HL-60/S4 treated with phorbol 12-myristate 13-acetate at 8.2 ng/mL for 4 days and 3 days (cell line): ENCODE results near the gene NDRG2.
"Not testable (repeated sequence)": the region's sequence is repeated elsewhere in the genome, so short reads cannot be mapped to it uniquely, and the experiment has no call there.

ENCODE experiments used
- in situ Hi-C: fragments of 300-500 bp; cut with MboI; formaldehyde crosslinking; loops from 2 replicates; pipeline ENCODE4 v1.15.0; 2022; ENCODE audit warnings: low sequenced_read_pairs

NDRG2 gene

DNA sequence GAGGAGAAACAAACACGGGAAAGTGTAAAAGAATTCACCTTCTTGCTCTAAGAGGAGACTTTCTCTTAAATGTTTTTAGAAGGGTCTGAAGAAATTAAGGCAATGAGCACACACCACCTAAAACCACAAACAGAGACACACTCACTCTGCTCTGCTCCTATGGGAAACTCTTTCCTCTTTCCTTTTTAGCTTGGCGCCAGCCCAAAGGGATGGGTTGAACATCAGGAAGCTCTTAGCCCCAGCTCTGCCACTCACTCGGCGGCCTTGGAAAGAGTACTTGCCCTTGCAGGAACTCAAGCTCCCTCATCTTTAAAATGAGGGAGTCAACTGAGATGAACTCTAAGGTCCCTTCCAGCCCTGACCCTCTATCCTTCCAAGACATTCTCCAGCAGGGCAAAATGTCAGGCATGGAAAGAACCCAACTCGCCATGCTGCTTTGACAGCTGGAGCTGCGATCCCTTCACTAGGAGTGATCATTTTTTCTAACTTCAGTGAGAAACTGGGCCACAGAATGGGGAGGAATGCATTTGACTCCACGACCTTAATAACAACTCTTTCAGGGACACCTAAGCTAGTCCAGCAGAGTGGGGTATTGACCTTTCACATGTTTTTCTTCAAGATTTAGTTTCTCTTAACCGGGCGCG, 31.8 kb upstream of the NDRG2 start:
- in situ Hi-C loops: no loop called here

DNA sequence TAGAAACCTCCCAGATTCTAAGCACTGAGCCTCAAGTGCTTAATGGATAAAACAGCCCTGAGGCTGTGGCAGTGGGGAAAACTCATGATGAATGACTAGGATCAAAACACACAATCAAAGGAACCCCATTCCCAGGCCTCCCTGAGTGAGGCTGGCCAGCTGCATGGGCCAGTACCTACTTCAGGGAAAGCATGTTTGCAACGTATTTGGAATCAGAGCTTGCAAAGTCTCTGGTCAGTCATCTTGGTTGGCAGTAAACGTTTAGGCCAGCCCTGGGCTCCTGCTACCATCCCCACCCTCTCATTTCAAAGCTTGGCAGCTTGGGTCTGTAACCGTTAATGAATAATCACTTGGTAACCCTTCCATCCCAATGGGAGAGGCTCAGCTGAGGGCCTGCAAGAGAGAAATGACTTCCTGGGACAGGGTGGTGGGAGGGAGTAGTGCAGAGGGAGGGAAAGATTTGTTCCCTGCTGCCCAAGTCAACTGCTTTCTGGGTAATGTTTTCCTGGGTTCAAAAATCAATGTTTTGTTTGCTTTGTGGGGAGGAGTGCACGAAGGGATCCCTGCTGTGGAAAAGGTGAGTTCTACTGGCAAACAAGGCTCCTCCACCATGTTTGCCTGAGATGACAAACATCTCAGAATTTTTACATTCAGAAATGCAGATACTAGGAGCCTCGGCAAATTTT, 30.7 kb upstream of the NDRG2 start:
- in situ Hi-C loops: no loop called here

DNA sequence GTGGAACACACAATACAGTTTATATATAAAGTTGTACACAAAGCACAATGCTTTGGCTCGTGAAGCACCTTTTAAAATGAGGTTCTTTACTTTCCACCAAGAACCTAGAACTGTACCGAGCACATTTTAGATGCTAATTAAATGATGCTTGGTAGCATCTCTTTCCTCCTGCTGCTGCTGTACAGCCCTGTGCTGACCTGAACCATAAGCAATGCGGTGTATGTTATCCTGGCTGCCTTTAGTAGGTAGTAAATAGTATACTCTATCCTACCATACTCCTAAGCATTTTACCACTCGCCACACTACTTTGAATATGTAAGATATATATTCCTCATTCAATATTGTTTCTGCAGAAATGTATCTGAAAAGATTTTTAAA, 29.9 kb upstream of the NDRG2 start:
- in situ Hi-C loops: no loop called here

DNA sequence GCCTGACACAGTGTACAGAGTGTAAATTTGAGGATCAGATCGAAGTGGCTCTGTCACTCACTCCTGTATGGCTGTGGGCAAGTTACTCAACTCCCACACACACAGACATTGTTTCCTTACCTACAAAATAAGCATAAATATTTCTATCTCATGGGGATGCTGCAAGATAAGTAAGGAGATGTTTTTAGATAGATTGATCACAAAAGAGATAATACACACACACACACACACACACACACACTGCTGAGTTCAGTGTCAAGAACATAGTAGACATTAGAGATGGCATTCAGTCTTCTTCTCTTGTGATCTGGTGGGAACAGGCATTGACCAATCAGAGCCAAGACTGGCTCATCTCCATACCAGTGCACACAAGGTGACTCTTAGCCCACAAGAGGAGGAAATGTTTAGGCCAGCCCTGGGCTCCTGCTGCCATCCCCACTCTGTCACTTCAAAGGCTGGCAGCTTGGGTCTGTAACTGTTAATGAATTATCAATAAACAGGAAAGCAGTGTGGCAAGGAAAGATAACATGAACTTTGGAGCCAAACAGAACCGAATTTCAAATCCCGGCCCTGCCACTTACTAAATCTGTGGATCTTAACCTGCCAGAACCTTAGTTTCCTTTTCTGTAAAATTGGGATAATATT, 29.4 kb upstream of the NDRG2 start:
- in situ Hi-C loops: no loop called here

DNA sequence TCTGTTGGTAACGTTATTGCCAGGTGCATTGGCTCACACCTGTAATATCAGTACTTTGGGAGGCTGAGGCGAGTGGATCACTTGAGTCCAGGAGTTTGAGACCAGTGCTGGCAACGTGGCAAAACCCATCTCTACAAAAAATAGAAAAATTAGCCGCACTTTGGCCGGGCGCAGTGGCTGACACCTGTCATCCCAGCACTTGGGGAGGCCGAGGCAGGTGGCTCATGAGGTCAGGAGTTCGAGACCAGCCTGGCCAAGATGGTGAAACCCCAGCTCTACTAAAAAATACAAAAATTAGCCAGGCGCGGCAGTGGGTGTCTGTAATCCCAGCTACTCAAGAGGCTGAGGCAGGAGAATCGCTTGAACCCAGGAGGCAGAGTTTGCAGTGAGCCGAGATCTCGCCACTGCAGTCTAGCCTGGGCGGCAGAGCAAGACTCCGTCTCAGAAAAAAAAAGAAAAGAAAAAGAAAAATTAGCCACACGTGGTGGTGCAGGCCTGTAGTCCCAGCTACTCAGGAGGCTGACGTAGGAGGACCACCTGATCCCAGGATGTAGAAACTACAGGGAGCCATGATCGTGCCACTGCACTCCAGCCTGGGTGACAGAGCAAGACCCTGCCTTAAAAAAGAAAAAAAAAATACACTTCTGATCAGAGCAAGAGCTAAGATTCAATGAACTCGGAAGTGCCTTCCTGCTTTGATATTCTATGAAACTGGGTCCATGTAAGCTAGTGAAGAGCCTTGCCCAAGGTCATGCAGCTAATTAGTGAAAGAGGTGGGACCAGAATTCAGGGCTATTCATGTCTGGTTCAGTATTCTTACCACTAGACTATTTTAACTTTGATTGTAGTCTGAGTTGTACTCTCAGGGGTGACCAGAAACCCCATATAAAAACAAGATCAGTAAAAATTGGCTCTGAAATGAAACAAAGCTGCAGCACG, 28.6 kb upstream of the NDRG2 start:
- in situ Hi-C loops: no loop called here

DNA sequence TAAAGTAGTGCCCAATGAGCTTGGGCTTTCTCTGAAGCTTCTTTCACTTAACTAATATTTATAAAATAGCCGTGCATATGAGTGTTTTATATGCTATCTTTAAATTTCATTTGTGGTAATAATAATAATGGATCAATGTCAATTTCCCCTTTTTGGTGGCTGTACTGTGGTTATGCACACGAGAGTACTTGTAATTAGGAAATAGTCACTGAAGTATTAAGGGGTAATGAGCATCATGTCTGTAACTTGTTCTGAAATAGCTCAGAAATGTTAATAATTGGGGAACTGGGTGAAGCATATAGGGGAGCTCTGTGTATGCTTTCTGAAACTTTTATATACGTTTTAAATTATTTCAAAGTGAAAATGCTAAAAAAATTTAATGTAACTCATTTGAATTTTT, 25.7 kb upstream of the NDRG2 start:
- in situ Hi-C loops: no loop called here

DNA sequence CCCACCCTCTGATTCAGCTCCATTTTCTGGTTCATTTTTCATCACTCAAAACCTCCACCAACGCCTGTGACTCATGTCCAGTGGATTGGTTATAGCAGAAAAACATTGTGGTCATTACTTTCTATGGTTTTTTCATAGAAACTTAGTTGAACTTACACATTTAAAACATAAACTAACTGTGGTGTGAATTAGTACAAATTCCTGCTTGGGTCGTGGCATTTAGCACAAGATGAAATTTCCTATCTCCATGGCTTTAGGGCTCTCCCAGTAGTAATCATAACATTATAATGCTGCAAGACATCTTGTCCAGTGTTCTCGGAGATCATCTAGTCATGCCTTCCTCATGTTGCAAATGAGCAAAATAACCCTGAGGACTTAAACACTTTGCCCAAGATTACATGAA, 24.4 kb upstream of the NDRG2 start:
- in situ Hi-C loops: no loop called here

DNA sequence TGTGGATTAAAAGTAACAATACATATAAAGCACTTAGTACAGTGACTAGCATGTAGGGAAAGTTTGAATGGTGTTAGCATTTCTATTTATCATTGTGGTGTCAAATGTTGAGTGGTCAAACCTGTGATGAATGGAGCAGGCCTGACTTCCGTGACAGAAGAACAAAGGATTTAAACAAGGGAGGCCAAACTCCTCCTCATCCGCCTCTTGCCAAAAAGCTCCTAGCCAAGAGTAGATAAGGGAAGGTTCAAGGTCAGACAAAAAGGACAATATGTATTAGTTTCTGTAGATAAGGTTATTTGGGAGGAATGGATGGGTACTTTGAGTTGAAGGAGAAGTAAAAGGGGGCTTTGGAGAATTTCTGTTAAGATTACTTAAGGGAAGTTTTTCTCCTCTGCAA, 23.8 kb upstream of the NDRG2 start:
- in situ Hi-C loops: no loop called here

DNA sequence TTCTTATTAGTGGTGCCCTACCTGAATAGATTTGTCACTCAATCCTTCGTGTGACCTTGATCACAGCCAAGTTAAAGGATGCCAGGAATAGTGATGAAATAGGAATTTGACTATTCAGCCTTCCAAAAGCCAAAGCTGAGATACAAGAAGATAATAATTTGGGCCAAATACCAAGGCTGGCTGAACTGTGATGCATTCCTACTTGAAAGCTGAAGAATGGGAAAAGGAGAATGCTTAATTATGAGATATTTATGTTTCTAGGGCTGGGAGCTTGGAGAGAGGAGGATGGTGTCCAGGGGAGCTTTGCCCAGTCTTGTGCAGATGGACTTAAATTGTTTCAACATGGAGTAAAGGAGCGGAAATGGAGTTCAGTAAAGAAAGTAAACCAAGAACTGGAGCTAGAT, 22.5 kb upstream of the NDRG2 start:
- in situ Hi-C loops: no loop called here

DNA sequence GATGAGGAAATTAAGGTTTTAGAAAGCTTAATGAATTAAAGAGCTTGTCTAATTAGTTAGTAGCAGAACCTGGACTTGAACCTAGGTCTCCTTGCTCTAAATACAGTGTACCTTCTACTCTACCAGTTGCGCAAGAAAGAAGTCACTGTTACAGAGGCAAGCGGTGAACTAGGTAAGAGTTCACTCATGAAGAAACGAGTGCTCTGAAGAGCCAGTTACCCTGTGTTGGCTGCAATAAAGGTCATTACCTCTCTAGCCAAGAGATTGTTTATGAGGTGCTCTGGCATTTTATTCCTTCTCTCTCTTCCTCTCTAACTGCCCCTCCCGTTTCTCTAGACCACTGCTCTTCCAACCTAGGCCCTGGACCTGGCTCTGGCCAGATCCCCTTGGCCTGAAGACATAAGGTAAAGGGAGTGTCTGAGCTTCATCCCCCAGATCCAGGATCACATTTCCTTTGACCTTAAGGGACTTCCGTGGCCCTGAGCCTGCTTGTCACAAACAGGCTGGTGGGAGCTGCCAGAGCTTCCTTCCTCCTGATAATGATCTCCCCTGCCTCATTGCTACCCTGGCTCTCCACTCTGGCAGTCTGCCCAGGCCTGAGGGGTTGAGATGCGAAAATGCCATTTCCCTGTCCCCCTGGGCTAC, 19.2 kb upstream of the NDRG2 start:
- in situ Hi-C loops: no loop called here

DNA sequence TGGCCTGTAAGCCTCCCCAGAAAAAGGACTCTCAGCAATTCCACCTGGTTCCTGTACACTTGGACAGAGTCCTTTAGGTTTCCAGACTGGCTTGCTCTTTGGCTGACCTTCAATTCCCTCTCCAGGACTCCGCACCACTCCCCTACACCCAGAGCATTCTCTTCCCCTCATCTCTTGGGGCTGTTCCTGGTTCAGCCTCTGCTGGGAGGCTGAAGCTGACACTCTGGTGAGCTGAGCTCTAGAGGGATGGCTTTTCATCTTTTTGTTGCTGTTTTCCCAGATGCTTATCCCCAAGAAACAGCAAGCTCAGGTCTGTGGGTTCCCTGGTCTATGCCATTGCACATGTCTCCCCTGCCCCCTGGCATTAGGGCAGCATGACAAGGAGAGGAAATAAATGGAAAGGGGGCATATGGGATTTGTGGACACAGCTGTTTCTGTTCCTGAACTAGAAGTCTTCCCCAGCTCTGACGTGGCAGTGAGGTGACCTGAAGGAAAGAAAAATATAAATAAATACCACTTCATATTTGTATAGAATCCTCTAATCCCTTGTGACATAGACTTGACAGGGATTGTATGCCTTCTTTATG, 18.6 kb upstream of the NDRG2 start:
- in situ Hi-C loops: no loop called here

DNA sequence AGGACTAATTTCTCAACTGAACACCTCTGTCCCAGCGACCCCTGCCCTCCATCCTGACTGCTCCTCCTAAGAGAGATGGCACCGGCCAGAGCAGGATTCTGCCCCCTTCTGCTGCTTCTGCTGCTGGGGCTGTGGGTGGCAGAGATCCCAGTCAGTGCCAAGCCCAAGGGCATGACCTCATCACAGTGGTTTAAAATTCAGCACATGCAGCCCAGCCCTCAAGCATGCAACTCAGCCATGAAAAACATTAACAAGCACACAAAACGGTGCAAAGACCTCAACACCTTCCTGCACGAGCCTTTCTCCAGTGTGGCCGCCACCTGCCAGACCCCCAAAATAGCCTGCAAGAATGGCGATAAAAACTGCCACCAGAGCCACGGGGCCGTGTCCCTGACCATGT, 18.1 kb upstream of the NDRG2 start:
- in situ Hi-C loops: no loop called here

DNA sequence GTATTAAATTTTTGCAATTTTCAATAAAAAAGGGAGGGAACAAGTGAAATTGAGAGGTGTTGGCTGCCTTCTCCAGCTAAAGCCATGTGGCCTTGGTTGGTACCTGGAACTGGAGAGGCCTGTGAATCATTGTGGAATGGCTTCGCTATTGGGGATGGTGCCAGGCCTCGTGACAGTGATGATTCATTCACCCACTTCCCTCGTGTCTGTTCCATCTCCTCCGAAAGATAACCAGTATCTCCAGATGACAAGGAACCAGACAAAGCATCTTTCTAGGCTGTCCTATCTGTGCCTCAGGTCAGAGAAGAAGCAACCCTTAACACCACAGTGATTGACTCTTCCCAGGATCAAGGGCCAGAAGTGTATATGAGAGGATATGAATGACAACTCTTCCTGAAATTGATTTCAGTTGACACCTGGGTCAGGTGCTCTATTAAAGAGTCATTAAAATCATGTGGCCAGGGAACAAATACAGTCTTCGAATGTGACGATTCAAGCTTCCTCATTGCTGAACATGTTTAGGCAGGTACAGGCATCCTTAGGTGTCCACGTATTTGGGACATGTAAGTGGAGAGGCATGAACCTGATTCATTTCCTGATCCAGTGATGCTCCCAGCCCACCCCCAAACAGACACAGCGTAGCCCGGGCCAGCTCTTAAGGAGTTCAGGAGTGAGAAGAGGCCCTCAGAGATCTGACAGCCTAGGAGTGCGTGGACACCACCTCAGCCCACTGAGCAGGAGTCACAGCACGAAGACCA, 17.0 kb upstream of the NDRG2 start, which contains the start of gene RNASE7:
RNASE7 (plus strand) TSS at position 687 of the 758 bp plus-strand sequence. CDS start 631 bp downstream, outside the sequence.
- in situ Hi-C loops: no loop called here

DNA sequence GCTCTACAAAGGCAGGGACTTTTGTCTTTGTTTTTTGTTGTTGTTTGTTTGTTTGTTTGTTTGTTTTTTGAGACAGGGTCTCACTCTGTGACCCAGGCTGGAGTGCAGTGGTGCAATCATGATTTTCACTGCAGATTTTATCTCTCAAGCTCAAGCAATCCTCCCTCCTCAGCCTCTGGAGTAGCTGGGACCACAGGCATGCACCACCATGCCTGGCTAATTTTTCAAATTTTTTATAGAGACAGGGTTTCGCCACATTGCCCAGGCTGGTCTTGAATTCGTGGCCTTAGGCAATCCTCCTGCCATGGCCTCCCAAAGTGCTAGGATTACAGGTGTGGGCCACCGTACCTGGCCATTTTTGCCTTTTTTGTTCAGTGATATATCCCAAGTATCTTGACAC, 16.1 kb upstream of the NDRG2 start:
- in situ Hi-C loops: not testable (repeated sequence)

DNA sequence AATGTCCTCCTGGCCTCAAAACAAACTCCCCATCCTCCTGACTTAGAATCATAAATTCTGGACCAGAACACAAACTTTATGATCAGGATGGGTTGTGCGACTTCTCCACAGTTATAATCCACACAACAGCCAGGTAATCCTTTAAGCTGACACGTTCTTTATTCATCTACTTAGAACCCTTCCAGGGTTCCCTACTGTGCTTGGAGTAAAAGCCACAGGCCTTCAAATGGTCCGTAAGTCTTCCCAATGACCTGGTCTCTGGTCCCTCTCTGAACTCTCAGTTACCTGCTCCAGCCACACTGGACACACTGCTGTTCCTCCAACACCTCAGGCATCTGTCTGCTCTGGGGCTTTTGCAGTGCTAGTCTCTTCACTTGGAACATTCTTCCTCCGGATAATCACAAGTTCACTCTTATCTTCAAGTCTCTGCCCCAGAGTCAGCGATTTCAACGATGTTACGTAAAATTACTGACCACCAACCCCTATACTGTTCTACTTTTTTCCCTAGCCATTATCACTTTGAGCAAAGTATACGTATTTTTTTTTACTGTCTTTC, 15.6 kb upstream of the NDRG2 start:
- in situ Hi-C loops: no loop called here

DNA sequence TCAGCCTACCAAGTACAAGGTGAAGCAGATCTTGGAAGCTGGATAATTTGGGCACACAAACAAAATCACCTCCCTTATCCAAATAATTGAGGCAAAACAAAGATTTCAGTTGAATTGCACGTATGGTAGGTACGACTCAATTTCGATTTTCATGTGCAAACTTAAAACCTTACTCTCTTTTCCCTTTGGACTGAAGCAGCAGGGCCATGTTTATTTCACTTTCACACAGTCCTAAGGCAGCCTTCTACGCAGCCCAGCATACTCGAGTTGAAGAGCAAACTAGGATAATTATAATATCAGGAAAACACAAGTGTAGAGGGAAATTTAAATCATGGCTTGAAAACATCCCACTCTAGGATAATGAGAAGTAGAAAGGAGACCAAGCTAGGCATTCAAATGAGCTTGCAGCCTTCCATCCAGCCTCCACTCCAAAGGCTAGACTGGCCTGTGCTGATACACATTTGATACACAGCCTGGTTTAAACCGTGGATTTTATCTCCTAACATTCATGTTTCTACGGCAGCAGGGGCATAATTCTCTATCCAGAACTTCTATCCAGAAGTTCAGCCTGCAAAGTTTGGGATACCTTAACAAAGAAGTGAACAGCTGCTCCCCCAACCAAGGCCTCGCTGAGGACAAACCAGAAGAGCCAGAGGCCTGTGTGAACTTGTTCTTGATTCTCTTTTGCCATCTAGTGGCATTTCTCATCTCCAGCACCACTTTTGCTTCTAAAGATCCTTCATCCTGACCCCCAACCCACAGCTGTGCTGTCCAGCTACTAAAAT, 14.9 kb upstream of the NDRG2 start:
- in situ Hi-C loops: no loop called here

DNA sequence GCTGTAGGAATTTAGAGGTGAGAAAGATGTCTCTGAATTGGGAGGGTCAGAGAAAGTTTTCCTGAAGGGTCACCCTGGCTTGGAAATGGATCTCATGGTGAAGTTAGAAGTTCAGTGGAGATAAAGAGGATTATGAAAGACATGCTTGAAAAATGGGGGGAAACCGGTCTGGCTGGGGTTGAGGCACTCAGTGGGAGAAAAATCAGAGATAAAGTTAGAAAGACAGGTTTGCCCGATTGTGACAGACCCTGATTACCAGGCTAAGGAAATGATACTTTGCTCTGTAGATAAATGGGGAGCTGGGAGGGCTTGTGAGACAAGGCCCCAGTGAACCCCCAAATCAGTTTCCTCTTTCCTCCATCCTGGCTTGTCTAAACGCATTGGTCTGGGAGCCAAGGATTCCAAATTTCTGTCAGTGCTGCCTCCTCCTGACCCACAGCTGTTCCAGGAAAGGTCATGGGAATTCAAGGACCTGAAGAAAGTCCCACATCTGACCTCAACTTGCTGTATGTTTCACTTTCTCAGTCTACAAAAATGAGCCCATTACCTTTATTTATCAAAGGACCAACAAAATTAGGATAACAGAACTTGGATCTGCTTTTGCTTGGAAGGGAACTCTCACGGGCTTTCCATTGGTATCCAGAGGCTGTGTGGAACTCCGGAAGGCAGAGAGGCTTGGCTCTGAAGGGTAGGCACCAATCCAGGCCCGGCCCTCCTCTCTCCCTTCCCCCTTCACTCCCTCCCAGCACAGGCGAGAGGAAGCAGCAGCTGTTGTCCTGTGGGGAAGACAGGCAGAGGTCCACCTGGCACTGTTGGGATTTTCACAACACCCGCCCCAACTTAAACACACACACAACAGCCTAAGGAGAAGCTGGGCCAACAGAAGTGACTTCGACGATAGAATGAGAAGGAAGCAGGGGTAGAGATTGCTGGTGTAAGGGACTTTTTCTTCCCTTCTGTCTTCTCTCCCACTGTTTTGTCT, 13.9 kb upstream of the NDRG2 start:
- in situ Hi-C loops: no loop called here
